ENCODE results near the gene HOXC6.

The HOXC6 gene

GRCh38 chr12:54002915-54003389, 25.3 kb upstream of the HOXC6 start:
- no peak for DNase-seq (ENCODE audit: low spot score)

- no peak for DNase-seq (ENCODE audit: low spot score)
These were observed 24.6 kb upstream of the HOXC6 start for GRCh38 chr12:54003625-54004024.

- DNase-seq (ENCODE audit: low spot score): no peak
These were observed 24.0 kb upstream of the HOXC6 start for GRCh38 chr12:54004063-54004840.

GRCh38 chr12:54004841-54005530, 23.3 kb upstream of the HOXC6 start:
- DNase-seq (ENCODE audit: low spot score): no peak

GRCh38 chr12:54005531-54005852, 22.7 kb upstream of the HOXC6 start:
- no peak for DNase-seq (ENCODE audit: low spot score)

GRCh38 chr12:54005853-54006558, 22.2 kb upstream of the HOXC6 start:
- DNase-seq (ENCODE audit: low spot score): peak; percentile 77

GRCh38 chr12:54006559-54007220, 21.6 kb upstream of the HOXC6 start:
- DNase-seq (ENCODE audit: low spot score): no peak

- no peak for DNase-seq (ENCODE audit: low spot score)
These were observed 20.5 kb upstream of the HOXC6 start for GRCh38 chr12:54007538-54008259.

- DNase-seq (ENCODE audit: low spot score): no peak
These were observed 20.0 kb upstream of the HOXC6 start for GRCh38 chr12:54008260-54008552.

- DNase-seq (ENCODE audit: low spot score): no peak
These were observed 18.8 kb upstream of the HOXC6 start for GRCh38 chr12:54009171-54010052.

- no peak for DNase-seq (ENCODE audit: low spot score)
These were observed 17.9 kb upstream of the HOXC6 start for GRCh38 chr12:54010053-54010971.

- DNase-seq (ENCODE audit: low spot score): no peak
These were observed 17.1 kb upstream of the HOXC6 start for GRCh38 chr12:54010972-54011664.

- no peak for DNase-seq (ENCODE audit: low spot score)
These were observed 16.3 kb upstream of the HOXC6 start for GRCh38 chr12:54011665-54012532.

- DNase-seq (ENCODE audit: low spot score): no peak
These were observed 15.4 kb upstream of the HOXC6 start for GRCh38 chr12:54012631-54013409.

GRCh38 chr12:54014377-54015017, 13.7 kb upstream of the HOXC6 start:
- no peak for DNase-seq (ENCODE audit: low spot score)

GRCh38 chr12:54015018-54015931, 13.0 kb upstream of the HOXC6 start:
- no peak for DNase-seq (ENCODE audit: low spot score)

Measured in pons (tissue), 1 donor.